ENCODE data around the gene BLM.
A peak's percentile ranks its signal among the peaks of the same experiment; 100 is the strongest.
"Not testable (repeated sequence)": the region's sequence is repeated elsewhere in the genome, so short reads cannot be mapped to it uniquely, and the experiment has no call there.

Gene BLM

DNA sequence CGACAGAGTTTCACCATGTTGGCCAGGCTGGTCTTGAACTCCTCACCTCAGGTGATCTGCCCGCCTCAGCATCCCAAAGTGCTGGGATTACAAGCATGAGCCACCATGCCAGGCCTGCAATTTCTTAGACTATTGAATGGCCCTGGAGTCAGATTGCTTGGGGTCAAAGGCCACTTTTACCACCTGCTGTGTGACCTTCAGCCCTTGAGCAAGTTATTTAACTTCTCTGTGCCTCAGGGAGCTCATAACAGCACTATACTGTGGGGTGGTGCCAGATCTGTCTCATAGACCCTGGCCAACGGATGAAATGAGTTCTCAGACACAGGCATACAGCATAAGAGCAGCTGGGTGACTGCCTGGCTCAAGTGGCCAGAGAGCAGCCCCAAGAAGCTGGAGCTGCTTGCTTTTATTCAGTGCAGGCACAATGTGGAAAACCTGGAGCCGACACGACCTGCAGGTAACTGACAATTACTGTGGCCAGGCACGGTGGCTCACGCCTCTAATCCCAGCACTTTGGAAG is 106.4 kb downstream of the BLM start:
- DNase-seq, result no peak

DNA sequence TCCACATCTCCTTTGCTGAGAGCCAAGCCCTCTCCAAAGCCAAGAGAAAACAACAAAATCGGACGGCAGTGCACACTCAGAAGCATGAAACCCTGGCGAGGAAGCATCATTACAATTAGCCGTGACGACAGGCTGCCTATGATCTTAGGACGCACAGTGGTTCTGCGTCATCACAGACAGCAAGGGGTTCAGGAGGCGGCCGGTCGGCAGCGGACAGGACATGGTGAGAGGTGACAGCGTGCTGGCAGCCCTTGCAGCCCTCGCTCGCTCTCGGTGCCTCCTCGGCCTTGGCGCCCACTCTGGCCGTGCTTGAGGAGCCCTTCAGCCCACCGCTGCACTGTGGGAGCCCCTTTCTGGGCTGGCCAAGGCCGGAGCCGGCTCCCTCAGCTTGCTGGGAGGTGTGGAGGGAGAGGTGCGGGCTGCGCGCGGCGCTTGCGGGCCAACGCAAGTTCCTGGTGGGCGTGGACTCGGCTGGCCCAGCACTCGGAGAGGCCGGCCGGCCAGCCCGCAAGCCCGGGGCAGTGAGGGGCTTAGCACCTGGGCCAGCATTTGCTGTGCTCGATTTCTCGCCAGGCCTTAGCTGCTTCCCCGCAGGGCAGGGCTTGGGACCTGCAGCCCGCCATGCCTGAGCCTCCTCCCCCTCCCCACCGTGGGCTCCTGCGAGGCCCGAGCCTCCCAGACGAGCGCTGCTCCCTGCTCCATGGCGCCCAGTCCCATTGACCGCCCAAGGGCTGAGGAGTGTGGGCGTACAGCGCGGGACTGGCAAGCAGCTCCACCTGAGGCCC is 108.2 kb downstream of the BLM start:
- DNase-seq, result not testable (repeated sequence)

DNA sequence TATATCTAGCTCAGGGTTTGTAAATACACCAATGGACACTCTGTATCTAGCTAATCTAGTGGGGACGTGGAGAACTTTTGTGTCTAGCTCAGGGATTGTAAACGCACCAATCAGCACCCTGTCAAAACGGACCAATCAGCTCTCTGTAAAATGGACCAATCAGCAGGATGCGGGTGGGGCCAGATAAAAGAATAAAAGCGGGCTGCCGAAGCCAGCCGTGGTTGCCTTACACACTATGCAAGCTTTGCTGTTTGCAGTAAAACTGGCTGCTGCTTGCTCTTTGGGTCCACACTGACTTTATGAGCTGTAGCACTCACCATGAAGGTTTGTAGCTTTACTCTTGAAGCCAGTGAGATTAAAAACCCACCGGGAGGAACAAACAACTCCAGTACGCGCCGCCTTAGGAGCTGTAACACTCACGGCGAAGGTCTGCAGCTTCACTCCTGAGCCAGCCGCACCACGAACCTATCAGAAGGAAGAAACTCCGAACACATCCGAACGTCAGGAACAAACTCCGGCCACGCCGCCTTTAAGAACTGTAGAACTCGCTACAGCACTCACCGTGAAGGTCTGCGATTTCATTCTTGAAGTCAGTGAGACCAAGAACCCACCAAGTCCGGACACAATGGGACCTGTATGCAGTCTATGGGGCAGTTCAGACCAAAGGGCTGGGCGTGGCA is 109.2 kb downstream of the BLM start:
- not testable (repeated sequence) for DNase-seq

DNA sequence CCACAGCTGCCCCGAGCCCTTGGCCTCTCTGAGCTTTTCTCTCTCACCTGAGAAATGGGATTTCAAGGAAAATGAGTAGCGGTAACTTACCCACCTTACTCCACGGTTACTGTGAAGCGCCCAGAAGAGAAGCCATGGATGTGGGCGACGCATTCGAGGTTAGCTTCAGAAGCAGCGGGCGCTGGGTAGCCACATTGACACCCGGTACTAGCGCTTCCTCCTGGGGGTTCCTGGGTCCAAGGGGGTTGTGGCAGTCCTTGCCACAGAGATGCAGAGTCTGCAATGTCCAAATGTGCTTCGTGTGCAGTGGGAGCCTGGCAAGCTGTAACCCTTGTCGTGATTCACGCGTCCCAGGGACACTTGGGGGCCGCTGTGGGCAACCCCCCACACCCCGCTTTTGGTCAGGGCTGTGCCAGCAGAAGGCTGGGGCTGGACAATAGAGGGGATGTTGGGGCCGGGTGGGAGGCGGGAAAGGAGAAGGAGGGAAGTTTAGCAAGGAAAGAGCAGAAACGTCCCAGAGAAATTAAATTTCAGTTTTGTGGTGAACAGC is 109.8 kb downstream of the BLM start:
- no peak for DNase-seq

- DNase-seq, result no peak
These were observed 111.0 kb downstream of the BLM start for GRCh38 chr15:90828111-90828510.

GRCh38 chr15:90829126-90829525 is 112.0 kb downstream of the BLM start:
- DNase-seq, result no peak

DNA sequence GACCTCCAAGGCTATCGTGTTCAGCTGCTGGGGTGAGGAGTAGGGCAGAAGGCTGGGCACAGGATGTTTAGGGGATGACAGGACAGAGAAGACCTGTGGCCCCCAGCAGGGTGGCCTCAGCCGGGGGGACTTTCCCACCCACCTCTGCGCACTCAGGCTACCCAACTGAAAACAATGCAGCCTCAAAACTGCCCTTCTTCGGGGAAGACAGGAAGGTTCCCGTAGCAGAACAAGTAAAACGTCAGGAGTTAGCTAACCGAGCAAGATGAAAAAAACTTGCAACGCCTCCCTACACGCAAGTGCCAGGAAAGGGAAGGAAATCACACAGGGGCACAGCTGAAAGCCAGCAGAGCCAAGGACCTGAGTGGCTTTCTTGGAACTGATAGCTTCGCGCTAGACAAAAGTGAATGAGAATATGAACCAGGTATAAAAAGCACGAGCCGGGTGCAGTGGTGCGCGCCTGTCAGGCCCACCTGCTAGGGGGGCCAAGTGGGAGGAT is 112.8 kb downstream of the BLM start:
- peak; percentile 67 for DNase-seq

GRCh38 chr15:90834626-90835025 is 117.5 kb downstream of the BLM start:
- DNase-seq, result no peak

DNA sequence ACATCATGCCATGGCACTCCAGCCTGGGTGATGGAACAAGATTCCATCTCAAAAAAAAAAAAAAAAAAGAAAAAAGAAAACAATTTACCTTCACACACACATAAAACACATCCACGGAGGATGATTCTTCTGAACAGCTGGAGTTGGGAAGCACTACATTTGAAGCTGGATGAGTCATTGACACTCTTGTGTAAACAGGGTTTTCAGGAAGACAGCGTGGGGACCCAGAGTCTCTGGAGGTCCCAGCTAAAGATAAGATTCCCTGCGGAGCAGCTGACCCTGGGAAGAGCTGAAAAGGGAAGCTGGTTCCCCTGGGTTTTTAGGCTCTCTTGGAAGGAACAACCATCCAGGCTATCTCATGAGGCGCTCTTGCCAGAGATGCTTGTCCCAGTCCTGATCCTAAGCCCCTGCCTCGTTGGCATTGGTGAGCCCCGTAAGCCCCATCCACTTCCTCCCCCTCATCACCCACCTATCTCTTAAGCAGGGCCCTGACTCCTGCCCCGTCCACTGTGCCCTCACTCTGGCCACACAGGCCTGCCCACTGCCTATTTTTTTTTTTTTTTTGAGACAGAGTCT is 119.2 kb downstream of the BLM start:
- peak; percentile 23 for DNase-seq

DNA sequence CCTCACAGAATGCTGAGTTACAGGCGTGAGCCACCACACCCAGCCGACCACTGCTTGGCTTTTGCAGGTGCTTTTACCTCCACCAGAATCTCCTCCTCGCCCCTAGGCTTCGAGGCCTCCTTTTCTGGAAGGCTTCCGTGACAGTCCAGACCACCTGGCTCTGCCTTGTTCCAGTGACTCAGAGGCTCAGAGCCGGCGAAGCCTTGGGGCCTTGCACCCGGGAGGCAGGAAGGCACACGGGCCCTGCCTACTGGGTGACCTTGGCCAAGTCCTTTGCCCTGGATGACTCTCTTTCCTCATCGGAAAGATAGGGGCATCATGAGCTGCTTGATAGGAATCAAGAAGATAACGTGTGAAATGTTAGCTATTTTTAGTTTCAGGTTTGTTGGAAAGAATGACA is 119.9 kb downstream of the BLM start:
- no peak for DNase-seq

DNA sequence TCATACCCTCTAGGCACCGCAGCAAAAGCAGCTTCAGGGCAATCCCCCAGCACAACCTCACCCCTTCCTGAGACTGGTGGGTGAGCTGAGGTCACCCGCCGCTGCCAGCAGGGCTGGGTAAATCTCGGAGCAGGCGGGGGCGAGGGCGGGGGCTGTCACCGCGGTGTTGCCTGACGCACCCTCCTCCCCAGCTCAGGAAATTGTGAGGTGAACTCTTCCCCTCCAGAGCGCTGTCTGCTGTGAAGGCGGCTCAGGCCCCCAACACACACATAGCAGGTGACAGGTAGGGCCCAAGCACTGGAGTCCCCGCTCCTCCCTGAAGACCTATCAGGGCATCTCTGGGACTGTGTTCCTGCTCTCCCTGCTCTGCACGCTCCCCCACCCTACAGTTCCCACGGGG is 121.0 kb downstream of the BLM start:
- no peak for DNase-seq

DNA sequence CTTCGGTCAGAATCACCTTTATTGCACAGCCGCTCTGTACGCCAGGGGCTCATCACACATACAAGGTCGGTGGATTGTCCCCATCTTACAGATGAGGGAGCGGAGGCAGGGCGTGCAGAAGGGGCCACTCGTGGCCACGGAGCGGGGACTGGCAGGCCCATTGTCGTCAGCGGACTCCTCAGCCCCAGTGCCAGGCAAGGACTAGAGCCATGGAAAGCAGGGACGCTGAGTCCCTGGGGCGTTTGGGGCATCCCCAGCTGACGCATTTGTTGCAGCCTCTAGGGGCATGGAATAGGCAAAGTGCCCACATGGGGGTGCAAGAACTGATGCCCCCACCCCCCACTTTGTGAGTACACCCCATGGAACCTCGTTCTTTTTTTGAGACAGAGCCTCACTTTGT is 121.4 kb downstream of the BLM start:
- no peak for DNase-seq

- peak; percentile 88 for DNase-seq
These were observed 122.3 kb downstream of the BLM start for GRCh38 chr15:90839187-90840071.

DNA sequence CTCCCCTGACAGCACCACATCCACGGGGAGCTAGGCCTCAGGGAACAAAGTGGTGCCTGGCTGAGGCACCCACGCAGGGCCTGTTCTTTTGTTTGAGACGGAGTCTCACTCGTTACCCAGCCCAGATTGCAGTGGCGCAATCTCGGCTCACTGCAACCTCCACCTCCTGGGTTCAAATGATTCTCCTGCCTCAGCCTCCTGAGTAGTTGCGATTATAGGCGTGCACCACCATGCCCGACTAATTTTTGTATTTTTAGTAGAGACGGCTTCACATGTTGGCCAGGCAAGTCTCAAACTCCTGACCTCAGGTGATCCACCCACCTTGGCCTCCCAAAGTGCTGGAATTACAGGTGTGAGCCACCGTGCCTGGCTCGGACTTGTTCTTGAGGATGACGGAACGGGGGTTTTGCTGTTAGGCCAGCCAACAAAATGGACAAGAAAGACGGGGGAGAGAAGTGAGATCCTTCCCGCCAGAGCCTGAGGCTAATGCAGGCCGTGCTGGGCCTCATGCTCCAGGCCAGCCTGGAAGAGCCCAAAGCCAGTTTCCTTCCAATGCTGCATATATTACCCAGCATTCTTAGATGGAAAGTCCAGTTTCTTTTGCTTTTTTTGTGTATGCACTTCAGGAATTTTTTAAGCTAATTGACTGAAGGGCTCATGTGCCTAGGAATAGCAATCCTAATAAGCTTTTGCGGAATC is 123.2 kb downstream of the BLM start:
- no peak for DNase-seq

GRCh38 chr15:90840954-90841353 is 123.8 kb downstream of the BLM start:
- no peak for DNase-seq

DNA sequence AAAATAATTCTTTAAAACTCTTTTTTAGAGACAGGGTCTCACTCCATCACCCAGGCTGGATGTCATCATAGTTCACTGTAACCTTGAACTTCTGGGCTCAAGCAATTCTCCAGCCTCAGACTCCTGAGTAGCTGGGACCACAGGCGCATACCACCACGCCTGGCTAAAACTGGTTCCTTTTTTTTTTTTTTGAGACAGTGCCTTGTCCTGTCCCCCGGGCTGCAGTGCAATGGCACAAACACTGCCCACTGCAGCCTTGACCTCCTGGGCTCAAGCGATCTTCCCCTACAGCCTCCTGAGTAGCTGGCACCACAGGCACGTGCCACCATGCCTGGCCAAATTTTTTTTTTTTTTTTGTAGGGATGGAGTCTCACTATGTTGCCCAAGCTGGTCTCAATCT is 127.5 kb downstream of the BLM start:
- peak; percentile 41 for DNase-seq

DNA sequence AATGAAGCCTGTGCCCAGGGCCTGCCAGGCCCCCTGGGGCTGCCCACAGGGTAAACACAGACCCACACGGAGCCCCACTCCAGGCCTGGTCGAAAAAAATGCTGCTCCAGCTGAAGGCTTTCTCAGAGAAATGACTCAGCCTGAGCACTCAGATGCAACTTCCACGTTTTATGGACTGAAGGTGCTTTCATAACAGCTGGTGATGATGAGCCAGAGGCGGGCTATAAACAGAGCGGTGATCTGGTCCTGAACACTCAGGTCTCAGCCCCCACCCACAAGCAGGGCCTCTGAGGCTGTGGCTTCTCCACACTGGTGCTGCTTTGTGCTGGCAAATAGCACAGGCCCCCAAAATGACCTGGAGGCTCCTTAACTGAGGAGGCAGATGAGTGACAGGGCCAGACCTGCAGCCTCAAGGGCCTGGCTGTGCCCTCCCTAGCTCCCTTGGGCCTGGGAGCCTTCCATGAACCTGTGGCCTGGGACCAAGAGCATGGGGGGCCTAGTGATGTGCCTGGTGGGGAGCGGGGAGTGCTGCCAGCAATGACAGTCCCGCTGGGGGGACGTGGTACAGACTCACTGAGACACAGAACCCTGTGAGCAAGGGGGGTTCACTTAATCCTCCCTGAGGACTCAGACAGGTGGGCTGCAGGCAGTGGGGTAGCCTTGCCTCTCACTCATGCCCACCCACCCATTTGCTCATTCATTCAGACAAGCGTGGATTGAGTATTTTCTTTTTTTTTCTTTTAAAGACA is 128.2 kb downstream of the BLM start:
- peak; percentile 85 for DNase-seq

- not testable (repeated sequence) for DNase-seq
These were observed 132.3 kb downstream of the BLM start for GRCh38 chr15:90849424-90849823.

GRCh38 chr15:90851114-90851513 is 134.0 kb downstream of the BLM start:
- no peak for DNase-seq

- DNase-seq, result no peak
These were observed 134.8 kb downstream of the BLM start for GRCh38 chr15:90851940-90852339.

GRCh38 chr15:90855139-90855538 is 138.0 kb downstream of the BLM start:
- no peak for DNase-seq

Measured in MV-4-11 (cell line).